HCT116 (cell line): ENCODE results near the gene MXRA8. TPM values are rescaled to one million over a fixed set of nuclear protein-coding genes. Genes with fewer than 3 reads are reported as not detected.

Experiments used
- ATAC-seq: fragments of 200-7000 bp; cut with Tn5 transposase; 2 replicates; pipeline ENCODE4 v1.9.1; 2020; ENCODE audit warnings: mild to moderate bottlenecking, moderate library complexity
- BruUV-seq: library from RNA; stranded (reverse); fragments of 400-500 nt; replicated peaks from 2 replicates; lab custom pipeline; 2021; lab: Mats Ljungman, UMichigan
- CTCF ChIA-PET: fragments of 300-600 bp; sonication (Branson Sonifier 250); formaldehyde crosslinking; loops from one replicate; lab custom pipeline; 2021; ENCODE audit warnings: antibody characterized with exemption; lab: Charles Lee
- POLR2A ChIA-PET: fragments of 300-600, 350-600 bp; sonication (Branson Sonifier 250); formaldehyde crosslinking; loops from one replicate; lab custom pipeline; 2021; ENCODE audit warnings: antibody characterized with exemption; lab: Charles Lee
- RAD21 ChIA-PET, 2 experiments: fragments of 300-600 bp; sonication (Branson Sonifier 250); formaldehyde crosslinking; loops; one replicate each; lab custom pipeline; 2023; ENCODE audit warnings: low total read pairs in 2 of 2; ENCODE audit not compliant: uncharacterized antibody in 2 of 2, unreplicated experiment in 2 of 2, low non-redundant PET in 1 of 2; lab: Charles Lee
- DNase-seq: peaks from one replicate; pipeline ENCODE4 v3.0.0-alpha.2; 2010; ENCODE audit warnings: low read depth, low spot score
- H2AFZ ChIP-seq: fragments of 200-600 bp; shearing (Covaris generic), sonication (generic); 2 replicates; pipeline ENCODE4 v1.6.1; 2017; ENCODE audit warnings: low read depth, mixed run types, mixed read lengths, antibody characterized with exemption, low read length; ENCODE audit not compliant: poor library complexity, severe bottlenecking
- H3K27ac ChIP-seq: 2 replicates; pipeline ENCODE4 v1.5.1; 2012; ENCODE audit warnings: low read depth, low read length
- H3K27me3 ChIP-seq: fragments of 200-600 bp; sonication (generic); 2 replicates; pipeline ENCODE4 v1.6.1; 2016; ENCODE audit warnings: mixed run types, low read length, mixed read lengths; ENCODE audit not compliant: insufficient read depth
- H3K36me3 ChIP-seq, 2 experiments: fragments of 200-500 bp in 1 of 2; fragments of 200-600 bp in 1 of 2; sonication (Bioruptor generic) in 1 of 2; sonication (generic) in 1 of 2; 2 replicates each; pipeline versions ENCODE4 v1.5.1 to v1.6.1; 2014 to 2016; ENCODE audit warnings: low read length in 2 of 2, inconsistent platforms in 1 of 2, mixed read lengths in 1 of 2, mixed run types in 1 of 2; ENCODE audit not compliant: insufficient read depth in 2 of 2, control insufficient read depth in 1 of 2
- H3K4me1 ChIP-seq, 2 experiments: fragments of 200-600 bp in 1 of 2; sonication (generic) in 1 of 2; 2 replicates each; pipeline versions ENCODE4 v1.5.1 to v1.6.1; 2012 to 2017; ENCODE audit warnings: low read length in 2 of 2, inconsistent platforms in 1 of 2, mild to moderate bottlenecking in 1 of 2, mixed read lengths in 1 of 2, mixed run types in 1 of 2, moderate library complexity in 1 of 2; ENCODE audit not compliant: insufficient read depth in 2 of 2, control insufficient read depth in 1 of 2
- H3K4me2 ChIP-seq: fragments of 200-600 bp; sonication (generic); 2 replicates; pipeline ENCODE4 v1.6.1; 2017; ENCODE audit warnings: mixed run types, low read length, mixed read lengths
- H3K4me3 ChIP-seq, 2 experiments: fragments of 200-600 bp in 1 of 2; sonication (generic) in 1 of 2; replicated peaks in 1 of 2; 2 replicates each; pipeline ENCODE4 v1.5.1; 2011 to 2016; ENCODE audit warnings: low read length in 2 of 2, control low read depth in 1 of 2, low read depth in 1 of 2, mild to moderate bottlenecking in 1 of 2, mixed read lengths in 1 of 2, mixed run types in 1 of 2
- H3K79me2 ChIP-seq: fragments of 200-600 bp; sonication (generic); 2 replicates; pipeline ENCODE4 v1.6.1; 2017; ENCODE audit warnings: mild to moderate bottlenecking, mixed run types, low read length, moderate library complexity, mixed read lengths; ENCODE audit not compliant: insufficient read depth
- H3K9ac ChIP-seq: fragments of 200-600 bp; sonication (generic); 2 replicates; pipeline ENCODE4 v1.6.1; 2016; ENCODE audit warnings: low read length, mixed read lengths
- H3K9me2 ChIP-seq: fragments of 200-600 bp; sonication (generic), shearing (Covaris generic); 2 replicates; pipeline ENCODE4 v1.6.1; 2017; ENCODE audit warnings: mixed run types, mild to moderate bottlenecking, moderate library complexity; ENCODE audit not compliant: insufficient read depth
- H3K9me3 ChIP-seq, 2 experiments: fragments of 200-500 bp in 1 of 2; fragments of 200-600 bp in 1 of 2; sonication (Bioruptor generic) in 1 of 2; sonication (generic) in 1 of 2; 2 replicates each; pipeline ENCODE4 v1.6.1; 2014 to 2017; ENCODE audit warnings: low read length in 2 of 2, mixed read lengths in 2 of 2, inconsistent platforms in 1 of 2, low read depth in 1 of 2, mild to moderate bottlenecking in 1 of 2, mixed run types in 1 of 2, moderate library complexity in 1 of 2; ENCODE audit not compliant: control insufficient read depth in 1 of 2, insufficient read depth in 1 of 2
- H4K20me1 ChIP-seq: fragments of 200-600 bp; sonication (generic), shearing (Covaris generic); 2 replicates; pipeline ENCODE4 v1.6.1; 2017; ENCODE audit warnings: mixed run types, mild to moderate bottlenecking, moderate library complexity; ENCODE audit not compliant: insufficient read depth
- CBX3 ChIP-seq: IDR thresholded peaks from 2 replicates; pipeline ENCODE4 v1.6.1; 2012; ENCODE audit warnings: low read depth
- EZH2 ChIP-seq: fragments of 200-600 bp; sonication (generic); IDR thresholded peaks from 2 replicates; pipeline ENCODE4 v1.6.1; 2017; ENCODE audit warnings: antibody characterized with exemption, mixed run types
- EZH2phosphoT487 ChIP-seq: fragments of 200-600 bp; IDR thresholded peaks from 2 replicates; pipeline ENCODE4 v1.6.1; 2018; ENCODE audit warnings: antibody characterized with exemption, borderline replicate concordance
- FOSL1 ChIP-seq: IDR thresholded peaks from 2 replicates; pipeline ENCODE4 v1.6.1; 2012; ENCODE audit warnings: low read depth
- POLR2A ChIP-seq: IDR thresholded peaks from 2 replicates; pipeline ENCODE4 v1.7.0; 2011; ENCODE audit warnings: borderline replicate concordance; ENCODE audit not compliant: insufficient read depth, insufficient read length; ENCODE audit errors: extremely low read depth
- POLR2AphosphoS5 ChIP-seq: IDR thresholded peaks from 2 replicates; pipeline ENCODE4 v1.6.1; 2011; ENCODE audit warnings: mild to moderate bottlenecking, low read depth, low read length, moderate library complexity
- RAD21 ChIP-seq: IDR thresholded peaks from 2 replicates; pipeline ENCODE4 v1.6.1; 2012; ENCODE audit warnings: low read depth, mild to moderate bottlenecking
- SIN3A ChIP-seq: IDR thresholded peaks from 2 replicates; pipeline ENCODE4 v1.6.1; 2012; ENCODE audit warnings: low read depth
- SP1 ChIP-seq: IDR thresholded peaks from 2 replicates; pipeline ENCODE4 v1.6.1; 2012; ENCODE audit warnings: low read depth
- YY1 ChIP-seq: IDR thresholded peaks from 2 replicates; pipeline ENCODE4 v1.6.1; 2011; ENCODE audit warnings: low read length, low read depth, moderate library complexity, mild to moderate bottlenecking; ENCODE audit not compliant: insufficient replicate concordance; ENCODE audit errors: extremely low read depth
- ZBTB33 ChIP-seq: IDR thresholded peaks from 2 replicates; pipeline ENCODE4 v1.6.1; 2011; ENCODE audit warnings: mild to moderate bottlenecking, low read length, moderate library complexity; ENCODE audit not compliant: insufficient replicate concordance; ENCODE audit errors: extremely low read depth
- ZNF274 ChIP-seq: fragments of 200-500 bp; sonication (Bioruptor generic); IDR thresholded peaks from 2 replicates; pipeline ENCODE4 v1.6.1; 2014; ENCODE audit warnings: mild to moderate bottlenecking, low read depth, low read length, inconsistent platforms
- intact Hi-C: fragments of 100-400 bp; cut with micrococcal nuclease; formaldehyde crosslinking; loops from 2 replicates; pipeline ENCODE4 v1.10.0; 2022
- total RNA-seq: library from RNA; stranded (reverse); gene quantifications from one replicate; pipeline ENCODE4 v1.2.1, GENCODE V29; 2021; ENCODE audit not compliant: unreplicated experiment
- TF ChIP-seq, protein P1 (sequence below): IDR thresholded peaks from 2 replicates; pipeline ENCODE4 v1.6.1; 2012
- TF ChIP-seq, protein P2 (sequence below), 3 experiments: fragments of 200-600 bp in 1 of 3; sonication (generic) in 1 of 3; IDR thresholded peaks in 2 of 3; conservative IDR thresholded peaks in 1 of 3; 2 replicates each; pipeline ENCODE4 v1.5.1; 2012 to 2017; ENCODE audit warnings: low read depth in 2 of 3, low read length in 2 of 3, antibody characterized with exemption in 1 of 3, borderline replicate concordance in 1 of 3, control low read depth in 1 of 3, mild to moderate bottlenecking in 1 of 3, mixed read lengths in 1 of 3, mixed run types in 1 of 3, moderate library complexity in 1 of 3; ENCODE audit not compliant: insufficient read depth in 1 of 3

The MXRA8 gene
- total RNA-seq, 1 experiment from 2014 or later, result 0.74 TPM

DNA sequence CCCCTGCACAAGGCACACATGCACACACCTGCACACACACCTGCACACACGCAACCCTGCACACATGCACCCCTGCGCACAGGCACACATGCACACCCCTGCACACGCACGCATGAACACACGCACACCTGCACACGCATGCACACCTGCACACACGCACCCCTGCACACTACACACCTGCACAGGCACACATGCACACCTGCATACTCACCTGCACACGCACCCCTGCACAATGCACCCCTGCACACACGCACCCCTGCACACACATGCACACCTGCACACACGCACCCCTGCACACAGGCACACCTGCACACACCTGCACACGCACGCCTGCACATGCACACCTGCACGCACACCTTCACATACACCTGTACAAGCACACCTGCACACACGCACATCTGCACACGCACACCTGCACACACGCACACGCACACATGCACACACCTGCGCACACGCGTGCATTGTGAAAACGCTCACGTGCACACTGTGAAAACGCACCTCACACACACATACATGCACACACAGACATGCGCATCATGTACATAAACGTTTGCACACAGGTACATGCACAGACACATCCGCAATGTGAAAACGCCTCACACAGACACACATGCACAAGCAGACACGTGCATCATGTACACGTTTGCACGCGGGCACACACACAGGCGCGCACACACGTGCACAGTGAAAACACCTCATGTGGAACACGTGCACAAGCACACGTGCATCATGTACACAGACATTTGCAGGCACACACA is 17.4 kb downstream of the MXRA8 start:
- peaks cover 25 to 54% of the 10 kb centered on the region in 2 experiments for H3K4me1 ChIP-seq
- no peak for DNase-seq
- no peak overlapping the region for H2AFZ ChIP-seq
- H3K27me3 ChIP-seq, result no peaks in the 10 kb centered on the region
- H3K27ac ChIP-seq, result no peak overlapping the region
- intact Hi-C loops, result loop anchor here (10.0 kb wide), 1 partner anchor 274 kb away; the partner anchor contains the start of gene MIB2
- no peaks in the 10 kb centered on the region for H3K9me2 ChIP-seq
- H3K4me2 ChIP-seq, result no peak overlapping the region
- H3K9ac ChIP-seq, result no peak overlapping the region
- CTCF ChIA-PET, result no interaction called here
- RAD21 ChIA-PET, result no interaction called here
- BruUV-seq, result no TSS peak
- TF ChIP-seq POLR2AphosphoS5 (peak; percentile 4; the same call in 1 of the 2 replicates), ZNF274 (no peak), SP1 (no peak)
- TF ChIP-seq, all 23 proteins: peak for 1
- no peak overlapping the region for H3K4me3 ChIP-seq
- H3K9me3 ChIP-seq, result no peaks in the 10 kb centered on the region
- ATAC-seq, result no peak
- peaks cover 60% of the 10 kb centered on the region for H3K79me2 ChIP-seq
- peaks cover 7 to 40% of the 10 kb centered on the region in 2 experiments; a peak in 3 of 4 replicates for H3K36me3 ChIP-seq
- peaks cover 4% of the 10 kb centered on the region; the same call in 1 of the 2 replicates for H4K20me1 ChIP-seq
- POLR2A ChIA-PET, result no interaction called here

DNA sequence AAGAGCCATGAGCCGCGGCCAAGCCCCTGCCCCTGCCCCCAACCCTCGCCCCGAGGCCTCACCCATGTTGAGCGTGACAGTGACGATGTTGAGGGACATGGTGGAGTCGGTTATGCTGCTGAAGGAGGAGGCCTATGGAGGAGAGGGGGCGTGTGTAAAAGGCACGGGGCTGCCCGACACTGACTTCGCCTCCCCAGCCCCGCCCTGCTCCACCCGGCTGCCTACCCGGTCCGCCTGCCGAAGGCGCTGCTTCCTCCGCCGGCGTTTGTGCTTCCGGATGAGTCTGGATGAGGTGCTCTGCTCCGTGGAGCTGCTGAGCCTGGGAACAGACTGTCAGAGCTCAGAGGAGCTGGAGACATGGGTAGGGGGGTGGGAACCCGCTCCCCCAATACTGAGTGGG is 18.2 kb downstream of the MXRA8 start:
- intact Hi-C loops, result loop anchor here (10.0 kb wide), 1 partner anchor 275 kb away; the partner anchor contains the start of gene MIB2
- TF ChIP-seq, protein P1, sequence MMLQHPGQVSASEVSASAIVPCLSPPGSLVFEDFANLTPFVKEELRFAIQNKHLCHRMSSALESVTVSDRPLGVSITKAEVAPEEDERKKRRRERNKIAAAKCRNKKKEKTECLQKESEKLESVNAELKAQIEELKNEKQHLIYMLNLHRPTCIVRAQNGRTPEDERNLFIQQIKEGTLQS, result no peak
- TF ChIP-seq EZH2phosphoT487 (no peak), EZH2 (no peak), ZNF274 (no peak), RAD21 (no peak), CBX3 (no peak), ZBTB33 (no peak), FOSL1 (no peak), YY1 (no peak), POLR2A (no peak), SP1 (no peak), SIN3A (no peak)
- TF ChIP-seq, protein P2, sequence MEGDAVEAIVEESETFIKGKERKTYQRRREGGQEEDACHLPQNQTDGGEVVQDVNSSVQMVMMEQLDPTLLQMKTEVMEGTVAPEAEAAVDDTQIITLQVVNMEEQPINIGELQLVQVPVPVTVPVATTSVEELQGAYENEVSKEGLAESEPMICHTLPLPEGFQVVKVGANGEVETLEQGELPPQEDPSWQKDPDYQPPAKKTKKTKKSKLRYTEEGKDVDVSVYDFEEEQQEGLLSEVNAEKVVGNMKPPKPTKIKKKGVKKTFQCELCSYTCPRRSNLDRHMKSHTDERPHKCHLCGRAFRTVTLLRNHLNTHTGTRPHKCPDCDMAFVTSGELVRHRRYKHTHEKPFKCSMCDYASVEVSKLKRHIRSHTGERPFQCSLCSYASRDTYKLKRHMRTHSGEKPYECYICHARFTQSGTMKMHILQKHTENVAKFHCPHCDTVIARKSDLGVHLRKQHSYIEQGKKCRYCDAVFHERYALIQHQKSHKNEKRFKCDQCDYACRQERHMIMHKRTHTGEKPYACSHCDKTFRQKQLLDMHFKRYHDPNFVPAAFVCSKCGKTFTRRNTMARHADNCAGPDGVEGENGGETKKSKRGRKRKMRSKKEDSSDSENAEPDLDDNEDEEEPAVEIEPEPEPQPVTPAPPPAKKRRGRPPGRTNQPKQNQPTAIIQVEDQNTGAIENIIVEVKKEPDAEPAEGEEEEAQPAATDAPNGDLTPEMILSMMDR (IDR thresholded peaks at IDR 0.05 in 2 of 3, conservative IDR thresholded peaks at IDR 0.05 in 1 of 3; ENCODE audit: borderline replicate concordance in 1 of 3, insufficient read depth in 1 of 3, low read depth in 2 of 3, low read length in 2 of 3), result no peak
- DNase-seq (no peak), ATAC-seq (no peak)
- H4K20me1 ChIP-seq, result peaks cover 4% of the 10 kb centered on the region; the same call in 1 of the 2 replicates
- no peak overlapping the region for H3K9ac ChIP-seq
- H3K9me3 ChIP-seq, result no peaks in the 10 kb centered on the region
- H3K27ac ChIP-seq, result no peak overlapping the region
- H3K9me2 ChIP-seq, result no peaks in the 10 kb centered on the region
- ChIA-PET POLR2A (no interaction called here), RAD21 (no interaction called here), CTCF (no interaction called here)
- peaks cover 7 to 40% of the 10 kb centered on the region in 2 experiments; a peak in 3 of 4 replicates for H3K36me3 ChIP-seq
- no peaks in the 10 kb centered on the region for H3K27me3 ChIP-seq
- no TSS peak for BruUV-seq
- no peak overlapping the region for H3K4me2 ChIP-seq
- H2AFZ ChIP-seq, result no peak overlapping the region
- peaks cover 52% of the 10 kb centered on the region for H3K79me2 ChIP-seq
- no peak overlapping the region for H3K4me3 ChIP-seq
- H3K4me1 ChIP-seq, result peaks cover 17 to 46% of the 10 kb centered on the region in 2 experiments
